KBM-7 (cell line): ENCODE measurements around the gene ATP6AP1.

ENCODE experiments used
- DNase-seq: peaks from one replicate; pipeline ENCODE4 v3.0.0-alpha.2; 2015
- in situ Hi-C: fragments of 300-500 bp; cut with MboI; formaldehyde crosslinking; loops from 2 replicates; pipeline ENCODE4 v1.14.3; 2020; ENCODE audit warnings: low sequenced_read_pairs, low pct_unique_long_range_greater_than_20kb, mixed read lengths

ATP6AP1 gene

GRCh38 chrX:154420402-154420756 is 8.1 kb upstream of the ATP6AP1 start:
- DNase-seq = no peak
- in situ Hi-C loops = no loop called here

- in situ Hi-C loops = no loop called here
- no peak for DNase-seq
These were observed 1.3 kb upstream of the ATP6AP1 start for GRCh38 chrX:154426916-154427770.

- no peak for DNase-seq
These were observed 1.2 kb downstream of the ATP6AP1 start for GRCh38 chrX:154429711-154430110.

GRCh38 chrX:154430479-154430878 is 2.0 kb downstream of the ATP6AP1 start:
- in situ Hi-C loops = no loop called here
- no peak for DNase-seq

More at GRCh38 chrX:154429711-154430110, 1.2 kb downstream of the ATP6AP1 start:
- in situ Hi-C loops = no loop called here

GRCh38 chrX:154430916-154431315 is 2.4 kb downstream of the ATP6AP1 start:
- in situ Hi-C loops = no loop called here
- no peak for DNase-seq

- DNase-seq = peak; percentile 77
- in situ Hi-C loops = no loop called here
These were observed 2.9 kb downstream of the ATP6AP1 start for GRCh38 chrX:154431341-154431740.

- DNase-seq = no peak
- in situ Hi-C loops = no loop called here
These were observed 3.7 kb downstream of the ATP6AP1 start for GRCh38 chrX:154432210-154432609.

- no peak for DNase-seq
- in situ Hi-C loops = no loop called here
These were observed 5.1 kb downstream of the ATP6AP1 start for GRCh38 chrX:154433605-154434004.

GRCh38 chrX:154434394-154435168 is 6.1 kb downstream of the ATP6AP1 start:
- no peak for DNase-seq
- in situ Hi-C loops = no loop called here

- in situ Hi-C loops = no loop called here
These were observed 6.8 kb downstream of the ATP6AP1 start for GRCh38 chrX:154435171-154435733.

GRCh38 chrX:154436374-154436982 is 8.0 kb downstream of the ATP6AP1 start:
- DNase-seq = no peak
- in situ Hi-C loops = no loop called here

More at GRCh38 chrX:154435171-154435733, 6.8 kb downstream of the ATP6AP1 start:
- no peak for DNase-seq

- DNase-seq = no peak
- in situ Hi-C loops = no loop called here
These were observed 8.7 kb downstream of the ATP6AP1 start, which contains the start of gene GDI1 for GRCh38 chrX:154436983-154437752. TSS of gene GDI1 (plus strand) at chrX:154437154. CDS start at chrX:154437255, 101 bp downstream.

GRCh38 chrX:154437971-154438893 is 9.8 kb downstream of the ATP6AP1 start:
- no peak for DNase-seq
- in situ Hi-C loops = no loop called here

GRCh38 chrX:154439841-154440240 is 11.4 kb downstream of the ATP6AP1 start:
- in situ Hi-C loops = no loop called here
- no peak for DNase-seq

GRCh38 chrX:154440623-154441357 is 12.3 kb downstream of the ATP6AP1 start:
- in situ Hi-C loops = no loop called here
- DNase-seq = no peak

- DNase-seq = no peak
- in situ Hi-C loops = no loop called here
These were observed 13.1 kb downstream of the ATP6AP1 start for GRCh38 chrX:154441564-154441963.

GRCh38 chrX:154441984-154442707 is 13.7 kb downstream of the ATP6AP1 start:
- no peak for DNase-seq
- in situ Hi-C loops = no loop called here
